Stimulated activated CD8-positive, alpha-beta memory T cell treated with anti-CD3 and anti-CD28 coated beads, Interleukin-4, amount 100 ng/mL, for 4 hours (primary cell): Measurements from ENCODE around the gene MYH9.
A peak's percentile ranks its signal among the peaks of the same experiment; 100 is the strongest.

Source experiments
- DNase-seq, 2 donors: peaks; one replicate each; pipeline ENCODE4 v3.0.0-alpha.2; 2020; ENCODE audit warnings: low read depth in 2 of 2, low spot score in 1 of 2

Gene MYH9

GRCh38 chr22:36369004-36369921 is 18.5 kb downstream of the MYH9 start:
- peak in 1 of 2 donors; percentile 66 for DNase-seq

DNA sequence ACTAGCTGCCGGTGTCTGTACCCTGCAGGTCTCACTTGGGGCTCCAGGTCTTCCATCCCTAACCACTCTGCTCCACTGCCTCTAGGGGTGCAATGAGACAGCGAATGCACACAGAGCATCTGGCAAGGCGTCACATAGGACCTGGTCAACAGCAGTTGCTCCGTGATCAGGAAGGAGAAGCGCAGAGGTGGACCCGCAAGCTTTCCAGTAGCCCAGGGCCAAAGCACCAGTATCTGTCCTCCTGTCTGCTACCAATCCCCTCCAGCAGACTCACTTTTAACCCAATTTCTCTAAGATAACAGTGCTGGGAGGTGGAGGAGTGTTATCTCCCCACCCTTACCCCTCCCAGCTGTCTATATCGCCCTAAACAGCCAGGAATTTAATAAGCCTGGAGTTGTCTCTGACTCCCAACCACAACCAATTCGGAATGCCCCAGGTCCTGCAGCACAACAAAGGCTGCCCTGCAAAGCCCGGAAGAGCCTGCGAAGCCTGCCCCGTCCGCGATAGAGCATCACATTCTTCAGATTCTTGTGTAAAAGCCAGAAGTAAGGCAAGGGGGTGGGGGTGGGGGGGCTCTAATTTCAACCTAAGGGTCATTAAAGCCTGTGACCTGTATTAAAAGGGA is 19.3 kb downstream of the MYH9 start:
- no peak for DNase-seq

- no peak for DNase-seq
Measured at GRCh38 chr22:36367479-36367878, 20.3 kb downstream of the MYH9 start.

DNA sequence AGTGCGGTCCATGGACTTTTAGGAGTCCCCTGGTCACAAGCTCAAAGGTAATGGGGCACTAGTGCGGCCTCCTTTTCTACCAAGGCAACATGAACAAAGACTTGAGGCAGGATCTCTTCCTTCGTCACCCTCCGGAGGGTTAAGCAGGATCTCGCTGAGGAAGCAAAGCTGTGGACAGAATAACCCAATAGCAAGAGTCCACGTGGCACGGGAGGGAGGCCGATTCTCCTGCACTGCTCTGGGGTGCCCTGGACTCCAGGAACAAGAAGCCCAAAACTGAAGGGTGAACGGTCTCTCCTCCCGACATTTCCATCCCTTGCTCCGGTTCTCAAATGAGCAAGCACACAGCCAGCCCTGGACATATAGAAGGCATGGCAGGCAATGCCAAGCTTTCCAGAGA is 20.7 kb downstream of the MYH9 start:
- DNase-seq, result no peak

DNA sequence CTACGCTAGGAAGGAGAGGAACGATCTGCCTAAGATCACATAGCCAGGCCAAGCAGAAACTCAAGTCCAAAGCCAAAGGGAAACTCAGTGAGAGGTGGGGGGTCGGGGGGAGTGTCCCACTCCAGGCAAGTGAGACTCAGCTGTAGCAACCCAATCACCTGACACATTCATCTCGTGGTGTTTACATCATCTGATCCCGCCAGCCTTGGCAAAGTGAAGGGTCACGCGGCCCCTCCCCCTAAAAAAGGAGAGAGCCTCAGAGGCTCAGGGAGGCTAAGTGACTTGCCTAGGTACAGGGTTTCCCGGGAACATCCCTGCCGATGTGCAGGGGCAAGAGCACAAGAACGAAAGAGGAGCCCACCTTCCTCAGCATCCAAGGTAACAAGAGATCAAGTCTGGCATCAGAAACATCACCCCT is 21.5 kb downstream of the MYH9 start:
- DNase-seq, result no peak

- DNase-seq, result peak; percentile 81 to 86
Measured at GRCh38 chr22:36365020-36365411, 22.8 kb downstream of the MYH9 start.

DNA sequence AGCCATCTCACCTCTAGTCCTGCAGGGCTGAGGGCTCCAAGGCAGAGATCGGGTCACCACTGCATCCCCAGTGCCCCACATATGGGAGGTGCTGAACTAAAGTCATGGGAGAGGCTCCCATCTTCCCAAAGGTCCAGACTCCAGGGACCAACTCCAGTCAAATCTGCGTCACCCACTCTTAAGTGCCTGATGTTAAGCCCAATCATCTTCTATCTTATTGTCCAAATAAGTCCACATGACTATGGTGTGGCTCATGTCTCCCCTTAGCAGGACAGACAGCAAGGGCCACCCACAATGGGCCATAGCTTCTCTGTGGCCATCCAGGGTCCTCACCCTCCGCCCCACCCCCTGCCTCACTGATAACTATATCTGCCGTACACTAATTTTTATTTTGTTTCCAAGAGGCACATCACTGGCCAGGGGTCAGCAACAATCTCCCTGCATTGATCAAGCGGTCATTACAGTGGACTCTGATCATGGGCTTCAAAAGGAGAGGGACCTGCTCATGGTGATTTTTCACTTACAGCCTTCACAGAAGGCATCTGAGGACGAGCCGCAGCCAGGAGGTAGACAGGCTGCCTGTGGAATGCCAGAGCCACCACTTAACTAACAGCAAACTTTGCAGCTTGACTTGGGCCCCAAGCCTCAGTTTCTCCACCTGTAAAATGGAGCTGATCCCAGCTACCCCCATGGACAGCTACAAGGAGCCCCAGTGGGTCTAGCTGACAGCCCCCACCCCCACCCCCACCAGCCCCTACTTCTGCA is 23.3 kb downstream of the MYH9 start:
- no peak for DNase-seq

GRCh38 chr22:36363349-36363981 is 24.3 kb downstream of the MYH9 start:
- no peak for DNase-seq

- no peak for DNase-seq
Measured at GRCh38 chr22:36362932-36363331, 24.8 kb downstream of the MYH9 start.

DNA sequence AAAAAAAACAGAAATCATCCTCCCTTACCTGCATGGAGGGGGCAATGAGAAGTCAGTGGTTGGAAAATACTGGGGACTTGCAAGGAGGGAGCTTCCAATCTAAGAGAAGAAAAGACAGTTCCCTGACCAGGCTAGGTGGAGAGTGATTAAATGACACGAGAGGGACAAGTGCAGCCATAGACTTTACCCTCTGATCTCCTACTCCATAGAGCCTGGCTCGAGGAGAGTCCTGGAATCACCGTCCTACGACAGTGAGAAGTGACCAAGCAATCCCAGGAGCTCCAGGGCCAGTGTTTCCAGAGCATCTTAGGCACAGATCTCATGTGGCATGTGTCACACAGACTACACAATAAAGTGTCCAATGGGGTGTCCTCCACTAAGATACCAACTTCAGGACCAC is 25.7 kb downstream of the MYH9 start:
- no peak for DNase-seq

- DNase-seq, result no peak
Measured at GRCh38 chr22:36360871-36361383, 26.8 kb downstream of the MYH9 start.

DNA sequence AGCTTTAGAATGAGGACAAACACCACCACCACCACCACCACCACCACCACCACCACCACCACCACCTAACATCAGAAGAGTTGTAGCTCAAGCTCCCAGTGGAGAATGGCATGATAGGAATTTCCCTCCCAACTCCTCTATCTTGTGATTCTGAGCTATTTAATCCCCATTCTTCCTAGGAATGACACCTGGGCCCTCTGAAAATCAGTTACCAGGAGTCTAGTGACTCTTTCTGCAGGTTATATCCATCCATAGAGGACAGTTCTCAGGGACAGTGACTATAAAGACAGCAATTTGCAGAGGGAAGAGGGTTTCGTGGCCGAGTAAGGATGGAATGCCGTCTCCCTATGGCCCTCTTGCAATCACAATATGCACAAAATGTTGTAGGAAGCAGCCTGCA is 27.8 kb downstream of the MYH9 start:
- DNase-seq, result no peak

DNA sequence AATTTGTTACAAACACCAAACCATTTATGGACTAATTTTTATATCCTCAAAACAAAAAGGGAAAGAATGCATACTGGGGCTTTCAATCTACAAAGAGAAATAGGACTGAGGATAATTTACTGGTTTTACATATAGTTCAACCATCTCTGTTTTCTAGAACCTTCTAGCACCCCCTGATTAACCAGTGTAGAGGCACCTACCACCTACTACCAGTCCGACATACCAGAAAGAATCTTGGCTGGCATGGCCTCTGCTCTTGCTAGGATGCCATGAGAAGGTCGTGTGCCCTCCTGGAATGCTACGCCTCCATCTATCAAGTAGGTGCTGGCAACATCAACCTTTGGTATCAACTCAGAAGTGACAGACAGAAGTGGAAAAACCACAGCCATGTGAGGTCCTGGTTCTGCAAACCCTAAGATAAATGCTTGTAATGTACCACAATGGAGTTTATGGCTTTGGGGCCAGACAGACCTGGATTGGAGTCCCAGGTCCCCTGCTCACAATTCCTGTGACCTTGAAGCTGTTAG is 28.2 kb downstream of the MYH9 start:
- DNase-seq, result no peak

- DNase-seq, result no peak
Measured at GRCh38 chr22:36358533-36359469, 29.0 kb downstream of the MYH9 start.

GRCh38 chr22:36356708-36357624 is 30.8 kb downstream of the MYH9 start:
- peak in 1 of 2 donors; percentile 58 for DNase-seq

- DNase-seq, result no peak
Measured at GRCh38 chr22:36355894-36356293, 31.9 kb downstream of the MYH9 start.

DNA sequence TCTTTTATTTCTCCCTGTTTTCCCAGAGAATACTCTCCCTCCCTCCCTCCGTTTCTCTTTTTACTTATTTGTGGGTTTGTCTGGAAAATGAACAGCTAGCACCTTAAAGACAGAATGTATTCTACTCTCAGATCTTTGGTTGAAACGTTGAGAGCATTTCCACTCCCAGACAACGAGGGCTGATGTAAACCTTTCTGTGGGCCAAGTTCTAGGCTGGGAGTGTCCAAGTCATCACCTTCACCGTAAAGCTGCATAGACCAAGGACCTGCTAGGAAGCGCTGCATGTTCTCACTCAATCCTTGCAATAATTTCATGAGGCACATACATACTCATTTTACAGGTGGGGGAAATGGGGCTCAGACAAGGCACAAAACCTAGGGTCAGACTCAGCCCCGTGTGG is 32.4 kb downstream of the MYH9 start:
- DNase-seq, result no peak

DNA sequence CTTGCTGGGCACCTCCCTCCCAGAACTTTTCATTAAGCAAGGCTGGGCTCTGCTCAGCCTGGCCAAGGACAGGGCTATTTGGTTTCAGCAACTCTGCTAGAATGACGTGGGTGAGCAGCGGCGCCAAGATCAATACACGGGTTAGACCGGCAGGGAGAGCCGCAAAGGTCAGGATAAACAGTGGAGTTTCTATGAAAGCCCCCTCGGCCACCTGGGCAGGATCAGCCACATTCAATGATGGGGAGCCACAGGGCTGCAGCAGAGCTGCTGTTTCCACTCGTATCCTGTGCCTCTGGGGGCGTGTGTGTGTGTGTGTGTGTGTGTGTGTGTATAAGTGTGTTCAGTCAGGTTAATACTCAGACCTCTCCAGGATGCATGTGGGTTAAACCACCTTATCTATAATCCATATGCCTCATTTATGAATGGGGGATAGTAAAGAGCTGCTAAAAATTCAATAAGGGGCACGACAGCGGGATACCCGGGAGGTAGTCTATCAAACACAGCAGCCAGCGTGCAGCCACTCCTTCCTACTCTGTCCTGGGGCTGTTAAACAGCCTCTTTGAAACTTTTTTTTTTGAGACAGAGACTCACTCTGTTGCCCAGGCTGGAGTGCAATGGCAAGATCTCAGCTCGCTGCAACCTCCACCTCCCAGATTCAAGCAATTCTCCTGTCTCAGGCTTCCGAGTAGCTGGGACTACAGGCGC is 34.8 kb downstream of the MYH9 start:
- DNase-seq, result no peak
